ENCODE data around the gene TRIM54. TPM values are rescaled to one million over a fixed set of nuclear protein-coding genes. Genes with fewer than 3 reads are reported as not detected.

Gene TRIM54
- total and polyA plus RNA-seq, 9 of the 15 experiments (the other 6 are each of a cell fraction or from before 2014, with no cell fraction given), result not detected

GRCh38 chr2:27356382-27357181 is 74.4 kb downstream of the TRIM54 start, which contains the start of gene GTF3C2 (continued):
- TF ChIP-seq, protein P1, sequence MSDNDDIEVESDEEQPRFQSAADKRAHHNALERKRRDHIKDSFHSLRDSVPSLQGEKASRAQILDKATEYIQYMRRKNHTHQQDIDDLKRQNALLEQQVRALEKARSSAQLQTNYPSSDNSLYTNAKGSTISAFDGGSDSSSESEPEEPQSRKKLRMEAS (CRISPR knock-in tag; IDR thresholded peaks at IDR 0.05), result peak; percentile 91
- TF ChIP-seq JUND (IDR thresholded peaks at IDR 0.05; ENCODE audit: borderline replicate concordance, low read depth, low read length) (no peak), JUND (tag; IDR thresholded peaks at IDR 0.05; ENCODE audit: borderline replicate concordance, low read depth, low read length) (0 out of 3 replicates have a peak, but pooled peaks have one; percentile 13), ZNF239 (CRISPR knock-in tag; IDR thresholded peaks at IDR 0.05) (no peak), GATAD2A (IDR thresholded peaks at IDR 0.05) (no peak), GTF2B (IDR thresholded peaks at IDR 0.05; ENCODE audit: extremely low read depth, insufficient read length) (peak; percentile 5), KLF10 (CRISPR knock-in tag; IDR thresholded peaks at IDR 0.05) (no peak), SNRNP70 (optimal IDR thresholded peaks at IDR 0.05; ENCODE audit: low read depth, low read length) (no peak), ZNF347 (CRISPR knock-in tag; IDR thresholded peaks at IDR 0.05; ENCODE audit: low read depth) (no peak), MCM7 (IDR thresholded peaks at IDR 0.05) (no peak), ZNF507 (tag; conservative IDR thresholded peaks at IDR 0.05) (no peak), PTTG1 (tag; IDR thresholded peaks at IDR 0.05; ENCODE audit: low read depth) (no peak), NONO (IDR thresholded peaks at IDR 0.05; ENCODE audit: low read depth in 2 of 2, low read length in 1 of 2) (peak in 1 of 2 experiments; percentile 95; a peak in 1 of 4 replicates), ZFPM2 (CRISPR knock-in tag; IDR thresholded peaks at IDR 0.05) (no peak), ASH1L (IDR thresholded peaks at IDR 0.05; ENCODE audit: borderline replicate concordance, low read depth, partially characterized antibody) (peak; percentile 61), TBP (optimal IDR thresholded peaks at IDR 0.05; ENCODE audit: low read depth, low read length) (peak; percentile 11), CBX5 (IDR thresholded peaks at IDR 0.05; ENCODE audit: borderline replicate concordance, low read depth) (no peak), RFX7 (CRISPR knock-in tag; IDR thresholded peaks at IDR 0.05) (no peak), HOMEZ (CRISPR knock-in tag; IDR thresholded peaks at IDR 0.05) (no peak), CBX8 (IDR thresholded peaks at IDR 0.05; ENCODE audit: borderline replicate concordance, extremely low read depth, low read depth, low read length, poor library complexity, severe bottlenecking) (no peak), EWSR1 (IDR thresholded peaks at IDR 0.05; ENCODE audit: borderline replicate concordance, low read depth, partially characterized antibody) (no peak), LARP7 (IDR thresholded peaks at IDR 0.05) (no peak), KDM5B (IDR thresholded peaks at IDR 0.05; ENCODE audit: insufficient replicate concordance, low read depth, low read length) (peak; percentile 53), ZNF354B (CRISPR knock-in tag; IDR thresholded peaks at IDR 0.05) (no peak), HBP1 (CRISPR knock-in tag; IDR thresholded peaks at IDR 0.05) (no peak), U2AF1 (optimal IDR thresholded peaks at IDR 0.05; ENCODE audit: low read depth, low read length) (no peak)
